Measurements from ENCODE around the gene PLEKHF1. TPM values are rescaled to one million over a fixed set of nuclear protein-coding genes. Genes with fewer than 3 reads are reported as not detected.

Gene PLEKHF1
- total and polyA plus RNA-seq, 7 donors, result 5.1 to 119 (median 60.2) TPM

GRCh38 chr19:29660835-29661234 lies 4.4 kb upstream of the PLEKHF1 start:
- 55 to 69% (median 67%) methylated on average over 10 of the region's 10 CpGs for WGBS, 3 donors
- no peaks in the 10 kb centered on the region for H3K9me3 ChIP-seq
- no peak overlapping the region for H3K4me3 ChIP-seq
- peaks cover 26% of the 10 kb centered on the region for H3K4me1 ChIP-seq
- no peak overlapping the region for H3K27ac ChIP-seq
- no peaks in the 10 kb centered on the region for H3K27me3 ChIP-seq (ENCODE audit: insufficient read depth in 3 of 3, low read length in 2 of 3)
- DNase-seq (no peak), ATAC-seq (no peak)
- TF ChIP-seq, protein P1, sequence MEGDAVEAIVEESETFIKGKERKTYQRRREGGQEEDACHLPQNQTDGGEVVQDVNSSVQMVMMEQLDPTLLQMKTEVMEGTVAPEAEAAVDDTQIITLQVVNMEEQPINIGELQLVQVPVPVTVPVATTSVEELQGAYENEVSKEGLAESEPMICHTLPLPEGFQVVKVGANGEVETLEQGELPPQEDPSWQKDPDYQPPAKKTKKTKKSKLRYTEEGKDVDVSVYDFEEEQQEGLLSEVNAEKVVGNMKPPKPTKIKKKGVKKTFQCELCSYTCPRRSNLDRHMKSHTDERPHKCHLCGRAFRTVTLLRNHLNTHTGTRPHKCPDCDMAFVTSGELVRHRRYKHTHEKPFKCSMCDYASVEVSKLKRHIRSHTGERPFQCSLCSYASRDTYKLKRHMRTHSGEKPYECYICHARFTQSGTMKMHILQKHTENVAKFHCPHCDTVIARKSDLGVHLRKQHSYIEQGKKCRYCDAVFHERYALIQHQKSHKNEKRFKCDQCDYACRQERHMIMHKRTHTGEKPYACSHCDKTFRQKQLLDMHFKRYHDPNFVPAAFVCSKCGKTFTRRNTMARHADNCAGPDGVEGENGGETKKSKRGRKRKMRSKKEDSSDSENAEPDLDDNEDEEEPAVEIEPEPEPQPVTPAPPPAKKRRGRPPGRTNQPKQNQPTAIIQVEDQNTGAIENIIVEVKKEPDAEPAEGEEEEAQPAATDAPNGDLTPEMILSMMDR (IDR thresholded peaks at IDR 0.05), result no peak
- no peaks in the 10 kb centered on the region for H3K36me3 ChIP-seq (ENCODE audit: insufficient read depth in 1 of 2, low read depth in 1 of 2)
- intact Hi-C loops (cut with DNase I), result loop anchor here in 1 of 2 donors (5.0 kb wide), 1 partner anchor 56 kb away; the partner anchor contains the start of gene C19orf12

DNA sequence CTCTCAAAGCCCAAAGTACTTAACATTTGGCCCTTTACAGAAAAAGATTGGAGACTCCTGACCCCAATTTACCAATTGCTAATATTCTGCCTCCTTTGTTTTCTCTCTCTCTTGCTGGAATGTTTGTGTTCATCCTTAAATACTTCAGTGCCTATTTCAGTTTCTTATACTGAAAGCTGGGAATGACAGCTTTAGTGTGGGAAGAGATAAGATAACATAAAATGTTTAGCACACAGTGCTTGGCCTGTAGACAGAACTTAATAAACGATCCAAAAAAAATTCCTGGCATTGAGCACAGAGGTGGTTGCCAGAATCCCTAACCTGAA lies 3.0 kb upstream of the PLEKHF1 start:
- H3K9me3 ChIP-seq, result no peaks in the 10 kb centered on the region
- peaks cover 30% of the 10 kb centered on the region for H3K4me1 ChIP-seq
- H3K36me3 ChIP-seq (ENCODE audit: insufficient read depth in 1 of 2, low read depth in 1 of 2), result no peaks in the 10 kb centered on the region
- H3K27me3 ChIP-seq (ENCODE audit: insufficient read depth in 3 of 3, low read length in 2 of 3), result no peaks in the 10 kb centered on the region
- 5 to 7% (median 6%) methylated on average over 1 of the region's 1 CpG for WGBS, 3 donors
- peak overlapping the region; percentile 15 for H3K4me3 ChIP-seq
- no peak for DNase-seq
- no peak for ATAC-seq
- TF ChIP-seq, protein P1 (IDR thresholded peaks at IDR 0.05), result no peak
- intact Hi-C loops (cut with DNase I), result loop anchor here in 1 of 2 donors (2.0 to 5.0 kb wide), 2 partner anchors 51 to 55 kb away; partner anchors contain the start of gene C19orf12
- H3K27ac ChIP-seq, result peak overlapping the region; percentile 86

GRCh38 chr19:29662604-29663404 lies 2.5 kb upstream of the PLEKHF1 start:
- WGBS, 3 donors, result 21 to 31% (median 22%) methylated on average over 17 of the region's 17 CpGs
- TF ChIP-seq, protein P1 (IDR thresholded peaks at IDR 0.05), result no peak
- Histone ChIP-seq H3K36me3 (ENCODE audit: insufficient read depth in 1 of 2, low read depth in 1 of 2) (no peaks in the 10 kb centered on the region), H3K27me3 (ENCODE audit: insufficient read depth in 3 of 3, low read length in 2 of 3) (no peaks in the 10 kb centered on the region), H3K4me3 (peak overlapping the region; percentile 15), H3K9me3 (no peaks in the 10 kb centered on the region), H3K4me1 (peaks cover 34% of the 10 kb centered on the region), H3K27ac (peak overlapping the region; percentile 86)
- peak; percentile 76 to 80 for DNase-seq
- ATAC-seq, result peak; percentile 4 to 15 (median 6)
- intact Hi-C loops (cut with DNase I), result loop anchor here in 1 of 2 donors (2.0 to 5.0 kb wide), 2 partner anchors 52 to 54 kb away; partner anchors contain the start of gene C19orf12

- H3K36me3 ChIP-seq (ENCODE audit: insufficient read depth in 1 of 2, low read depth in 1 of 2), result no peaks in the 10 kb centered on the region
- no peak for ATAC-seq
- 82 to 87% (median 85%) methylated on average over 16 to 19 of the region's 19 CpGs for WGBS, 3 donors
- peaks cover 47% of the 10 kb centered on the region for H3K4me1 ChIP-seq
- no peaks in the 10 kb centered on the region for H3K27me3 ChIP-seq (ENCODE audit: insufficient read depth in 3 of 3, low read length in 2 of 3)
- H3K4me3 ChIP-seq, result peak overlapping the region; percentile 75
- intact Hi-C loops (cut with DNase I), result loop anchor here (2.0 to 5.0 kb wide), 3 partner anchors 31 to 53 kb away; partner anchors contain the start of gene C19orf12 (in 1 of the 2)
- H3K9me3 ChIP-seq, result no peaks in the 10 kb centered on the region
- TF ChIP-seq, protein P1 (IDR thresholded peaks at IDR 0.05), result no peak
- H3K27ac ChIP-seq, result peak overlapping the region; percentile 86
- no peak for DNase-seq
Measured at GRCh38 chr19:29663861-29664752, 1.2 kb upstream of the PLEKHF1 start.
